Activated CD8-positive, alpha-beta T cell treated with anti-CD3 and anti-CD28 coated beads for 36 hours (primary cell): Measurements from ENCODE around the gene C22orf42. TPM values are rescaled to one million over a fixed set of nuclear protein-coding genes. Genes with fewer than 3 reads are reported as not detected.

ENCODE experiments used
- ATAC-seq: fragments of 200-7000 bp; cut with Tn5 transposase; one replicate; pipeline ENCODE4 v1.10.0; 2021; ENCODE audit warnings: mild to moderate bottlenecking, moderate library complexity
- CTCF ChIA-PET: fragments of 350-600 bp; sonication (Branson Sonifier 250); formaldehyde crosslinking; loops from one replicate; lab custom pipeline; 2021; ENCODE audit warnings: antibody characterized with exemption; lab: Charles Lee
- POLR2A ChIA-PET: fragments of 350-600 bp; sonication (Branson Sonifier 250); formaldehyde crosslinking; loops from one replicate; lab custom pipeline; 2021; ENCODE audit warnings: antibody characterized with exemption; lab: Charles Lee
- DNase-seq: peaks from one replicate; pipeline ENCODE4 v3.0.0-alpha.2; 2020
- H3K27ac Mint-ChIP-seq: one replicate; pipeline ENCODE4 v1.8.0; 2021; ENCODE audit warnings: mild to moderate bottlenecking, mixed read lengths
- H3K27me3 Mint-ChIP-seq: one replicate; pipeline ENCODE4 v1.8.0; 2021; ENCODE audit warnings: mixed read lengths
- H3K36me3 Mint-ChIP-seq: one replicate; pipeline ENCODE4 v1.8.0; 2021; ENCODE audit warnings: low read depth, mixed read lengths
- H3K4me1 Mint-ChIP-seq: one replicate; pipeline ENCODE4 v1.8.0; 2021; ENCODE audit warnings: low read depth, mixed read lengths
- H3K4me3 Mint-ChIP-seq: one replicate; pipeline ENCODE4 v1.8.0; 2021; ENCODE audit warnings: mild to moderate bottlenecking, moderate library complexity, mixed read lengths
- H3K9me3 Mint-ChIP-seq: one replicate; pipeline ENCODE4 v1.8.0; 2021; ENCODE audit warnings: mixed read lengths
- CTCF ChIP-seq: fragments of 200-600 bp; IDR thresholded peaks from one replicate; pipeline ENCODE4 v1.8.0; 2022; ENCODE audit warnings: antibody characterized with exemption, mild to moderate bottlenecking
- intact Hi-C: fragments of 100-400 bp; cut with micrococcal nuclease; formaldehyde crosslinking; loops from one replicate; pipeline ENCODE4 v1.10.0; 2022
- total RNA-seq, 2 experiments: library from RNA; stranded (reverse); gene quantifications; one replicate each; pipeline ENCODE4 v1.2.3, GENCODE V29; 2021

C22orf42 gene
- total RNA-seq, 2 experiments from 2014 or later = not detected

- intact Hi-C loops = no loop called here
- CTCF ChIA-PET = no interaction called here
- no peaks in the 10 kb centered on the region for H3K36me3 Mint-ChIP-seq
- ATAC-seq (no peak), DNase-seq (no peak)
- H3K4me1 Mint-ChIP-seq = peaks cover 11% of the 10 kb centered on the region
- H3K27ac Mint-ChIP-seq = no peak overlapping the region
- H3K4me3 Mint-ChIP-seq = no peak overlapping the region
- peaks cover 19% of the 10 kb centered on the region for H3K27me3 Mint-ChIP-seq
- no peaks in the 10 kb centered on the region for H3K9me3 Mint-ChIP-seq
- no peak for TF ChIP-seq CTCF
- POLR2A ChIA-PET = no interaction called here
These were observed 47.1 kb upstream of the C22orf42 start for GRCh38 chr22:32205974-32206773.

- DNase-seq = peak; percentile 22
- intact Hi-C loops = no loop called here
- no peaks in the 10 kb centered on the region for H3K36me3 Mint-ChIP-seq
- peaks cover 15% of the 10 kb centered on the region for H3K4me1 Mint-ChIP-seq
- ChIA-PET POLR2A (no interaction called here), CTCF (no interaction called here)
- peak within 1 kb of the TSS; percentile 26 for H3K4me3 Mint-ChIP-seq
- no peak for TF ChIP-seq CTCF
- H3K9me3 Mint-ChIP-seq = no peaks in the 10 kb centered on the region
- no peak for ATAC-seq
- no peak within 1 kb of the TSS for H3K27ac Mint-ChIP-seq
- peaks cover 19% of the 10 kb centered on the region for H3K27me3 Mint-ChIP-seq
These were observed 46.0 kb upstream of the C22orf42 start, which contains the start of gene RFPL2 for GRCh38 chr22:32204856-32205722. RFPL2 (minus strand) TSS chr22:32205073; CDS start chr22:32202451, 2,622 bp downstream.

GRCh38 chr22:32204040-32204855 lies 45.1 kb upstream of the C22orf42 start:
- Mint-ChIP-seq H3K27ac (no peak overlapping the region), H3K9me3 (no peaks in the 10 kb centered on the region), H3K36me3 (no peaks in the 10 kb centered on the region), H3K4me3 (peak overlapping the region; percentile 26), H3K27me3 (peaks cover 19% of the 10 kb centered on the region), H3K4me1 (peaks cover 15% of the 10 kb centered on the region)
- intact Hi-C loops = no loop called here
- ChIA-PET POLR2A (no interaction called here), CTCF (no interaction called here)
- TF ChIP-seq CTCF = no peak
- ATAC-seq = no peak
- DNase-seq = no peak

DNA sequence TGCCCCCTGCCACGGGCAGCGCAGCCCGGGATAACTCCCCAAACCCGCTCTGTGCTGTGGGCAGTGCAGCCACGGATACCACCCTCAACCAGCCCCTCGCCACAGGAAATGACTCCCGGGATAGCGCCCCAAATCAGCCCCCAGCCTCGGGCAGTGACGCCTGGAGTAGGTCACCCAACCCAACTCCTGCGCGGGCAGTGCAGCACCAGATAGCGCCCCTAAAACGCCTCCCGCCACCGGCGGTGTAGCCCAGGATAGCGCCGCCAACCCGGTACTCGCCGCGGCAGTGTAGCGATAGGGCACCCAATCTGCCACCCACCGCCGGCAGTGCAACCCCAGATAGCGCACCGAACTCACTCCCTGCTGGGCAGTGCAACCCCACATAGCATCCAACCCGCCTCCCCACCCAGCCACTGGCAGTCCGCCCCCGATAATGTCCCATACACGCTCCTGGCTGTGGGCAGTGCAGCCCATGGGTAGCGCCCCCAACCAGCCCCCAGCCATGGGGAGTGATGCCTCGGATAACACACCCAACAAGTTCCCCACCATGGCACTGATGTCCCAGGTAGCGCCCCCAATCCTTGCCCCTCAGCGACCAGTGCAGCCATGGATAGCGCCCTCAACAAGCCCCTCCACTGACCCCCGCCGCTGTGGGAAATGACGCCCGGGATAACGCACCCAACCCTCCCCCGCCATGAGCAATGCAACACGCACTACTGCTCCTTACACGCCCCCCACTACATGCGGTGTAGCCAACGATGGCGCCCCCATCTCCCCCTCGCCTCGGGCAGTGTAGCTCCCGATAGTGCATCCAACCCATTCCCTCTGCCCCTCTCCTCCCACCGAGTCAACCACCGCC lies 44.3 kb upstream of the C22orf42 start:
- Mint-ChIP-seq H3K4me1 (peaks cover 15% of the 10 kb centered on the region), H3K36me3 (no peaks in the 10 kb centered on the region), H3K4me3 (peak overlapping the region; percentile 21), H3K27ac (no peak overlapping the region), H3K9me3 (no peaks in the 10 kb centered on the region), H3K27me3 (peaks cover 19% of the 10 kb centered on the region)
- DNase-seq = no peak
- ChIA-PET CTCF (interaction anchor here (2.8 kb wide), 1 partner anchor 63 kb away, joined by 16 read pairs; no protein-coding TSS in a partner anchor), POLR2A (no interaction called here)
- TF ChIP-seq CTCF = no peak
- no peak for ATAC-seq
- intact Hi-C loops = no loop called here
